MV-4-11 (cell line): ENCODE measurements around the gene PPM1F.
"Not testable (repeated sequence)": the region's sequence is repeated elsewhere in the genome, so short reads cannot be mapped to it uniquely, and the experiment has no call there.

ENCODE experiments used
- DNase-seq: peaks from one replicate; lab custom pipeline; 2025; lab: John Stamatoyannopoulos, UW

The PPM1F gene

DNA sequence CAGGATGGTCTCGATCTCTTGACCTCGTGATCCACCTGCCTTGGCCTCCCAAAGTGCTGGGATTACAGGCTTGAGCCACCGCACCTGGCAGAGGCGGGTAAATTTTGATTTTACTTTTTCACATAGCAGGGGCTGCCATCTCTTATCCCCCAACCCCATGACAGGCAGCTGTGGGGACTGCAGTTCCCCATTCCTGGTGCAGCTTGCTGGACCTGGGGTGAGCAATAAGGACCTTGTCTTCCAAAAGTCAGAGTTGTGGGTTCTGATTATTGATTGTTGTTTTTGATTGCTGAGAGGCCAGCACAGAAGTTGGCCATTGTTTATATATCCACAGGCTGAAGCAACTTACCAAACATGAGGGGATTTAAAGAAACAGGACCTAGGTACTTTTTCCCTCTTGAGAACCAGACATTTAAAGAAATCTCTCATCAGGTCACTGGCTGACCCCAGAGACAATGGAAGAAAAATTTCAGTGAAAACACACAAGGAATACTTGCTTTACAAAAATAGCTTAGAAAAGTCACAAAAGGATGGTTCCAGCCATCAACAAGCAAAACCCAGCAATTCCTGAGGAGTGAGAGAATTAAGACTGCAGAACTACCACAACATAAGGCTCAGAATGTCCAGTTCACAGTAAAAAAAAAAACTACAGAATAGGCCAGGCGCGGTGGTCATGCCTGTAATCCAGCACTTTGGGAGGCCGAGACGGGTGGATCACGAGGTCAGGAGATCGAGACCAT lies 63.2 kb downstream of the PPM1F start:
- DNase-seq: no peak

- no peak for DNase-seq
These were observed 64.8 kb downstream of the PPM1F start for GRCh38 chr22:21887841-21888240.

GRCh38 chr22:21883930-21884329 lies 68.7 kb downstream of the PPM1F start:
- DNase-seq: not testable (repeated sequence)

DNA sequence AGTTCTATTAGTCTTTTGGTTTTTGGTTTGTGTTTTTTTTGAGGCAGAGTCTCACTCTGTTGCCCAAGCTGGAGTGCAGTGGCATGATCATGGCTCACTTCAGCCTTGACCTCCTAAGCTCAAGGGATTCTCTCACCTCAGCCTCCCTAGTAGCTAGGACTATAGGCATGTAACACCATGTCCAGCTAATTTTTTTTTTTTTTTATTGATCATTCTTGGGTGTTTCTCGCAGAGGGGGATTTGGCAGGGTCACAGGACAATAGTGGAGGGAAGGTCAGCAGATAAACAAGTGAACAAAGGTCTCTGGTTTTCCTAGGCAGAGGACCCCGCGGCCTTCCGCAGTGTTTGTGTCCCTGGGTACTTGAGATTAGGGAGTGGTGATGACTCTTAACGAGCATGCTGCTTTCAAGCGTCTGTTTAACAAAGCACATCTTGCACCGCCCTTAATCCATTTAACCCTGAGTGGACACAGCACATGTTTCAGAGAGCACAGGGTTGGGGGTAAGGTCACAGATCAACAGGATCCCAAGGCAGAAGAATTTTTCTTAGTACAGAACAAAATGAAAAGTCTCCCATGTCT lies 69.8 kb downstream of the PPM1F start:
- DNase-seq: not testable (repeated sequence)

- no peak for DNase-seq
These were observed 70.6 kb downstream of the PPM1F start for GRCh38 chr22:21881841-21882753.

DNA sequence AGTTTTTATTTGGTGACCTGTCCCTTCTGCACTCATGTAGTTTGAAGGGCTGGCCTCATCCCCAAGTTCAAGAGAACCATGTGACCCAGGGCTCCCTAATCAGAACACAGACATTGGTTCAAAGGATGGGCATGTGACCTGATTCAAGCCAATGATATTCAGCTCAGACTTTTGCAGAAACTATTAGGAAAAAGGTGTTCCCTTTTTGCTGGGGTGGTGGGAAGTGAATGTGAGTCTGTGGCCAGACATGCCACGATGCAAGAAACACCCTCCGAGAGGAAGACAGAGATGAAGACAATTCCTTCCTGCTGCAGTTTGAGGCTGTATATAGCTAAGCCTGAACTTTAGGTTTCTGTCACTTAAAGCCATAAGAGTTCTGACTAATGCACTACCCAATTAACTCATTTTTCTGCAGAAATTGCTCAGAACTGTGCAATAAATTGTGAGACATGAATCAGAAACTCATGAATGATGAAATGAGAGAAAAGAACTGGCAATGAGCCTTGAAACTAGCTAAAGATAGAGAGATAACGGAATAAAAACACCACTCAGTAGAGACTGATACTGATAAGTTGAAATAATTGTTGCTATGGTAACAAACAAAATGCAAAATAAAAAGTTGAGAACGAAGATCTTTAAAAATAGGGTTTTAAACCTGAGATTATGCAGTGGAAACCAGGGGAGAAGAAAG lies 76.0 kb downstream of the PPM1F start:
- DNase-seq: peak; percentile 83

DNA sequence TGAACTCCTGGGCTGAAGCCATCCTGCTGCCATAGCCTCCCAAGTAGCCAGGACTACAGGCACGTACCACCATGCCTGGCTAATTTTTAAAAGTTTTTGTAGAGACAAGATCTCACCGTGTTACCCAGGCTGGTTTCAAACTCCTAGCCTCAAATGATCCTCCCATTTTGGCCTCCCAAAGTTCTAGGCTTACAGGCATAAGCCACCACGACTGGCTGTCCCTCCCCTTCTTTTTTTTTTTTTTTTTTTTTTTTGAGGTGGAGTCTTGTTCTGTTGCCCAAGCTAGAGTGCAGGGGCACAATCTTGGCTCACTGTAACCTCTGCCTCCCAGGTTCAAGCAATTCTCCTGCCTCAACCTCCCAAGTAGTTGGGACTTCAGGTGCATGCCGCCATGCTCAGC lies 77.7 kb downstream of the PPM1F start:
- not testable (repeated sequence) for DNase-seq

DNA sequence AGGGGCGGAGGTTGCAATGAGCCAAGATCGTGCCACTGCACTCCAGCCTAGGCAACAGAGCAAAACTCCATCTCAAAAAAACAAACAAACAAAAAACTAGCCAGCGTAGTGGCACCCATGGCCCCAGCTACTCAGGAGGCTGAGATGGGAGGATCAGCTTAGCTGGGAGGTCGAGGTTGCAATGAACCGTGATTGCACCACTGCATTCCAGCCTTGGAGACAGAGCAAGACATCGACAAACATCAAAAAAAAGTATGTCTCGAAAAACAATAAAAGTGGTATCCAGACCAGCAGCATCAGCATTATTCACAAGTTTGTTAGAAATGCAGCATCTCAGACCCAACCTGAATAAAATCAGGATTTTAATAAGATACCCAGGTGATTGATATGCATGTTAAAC lies 79.0 kb downstream of the PPM1F start:
- DNase-seq: no peak

DNA sequence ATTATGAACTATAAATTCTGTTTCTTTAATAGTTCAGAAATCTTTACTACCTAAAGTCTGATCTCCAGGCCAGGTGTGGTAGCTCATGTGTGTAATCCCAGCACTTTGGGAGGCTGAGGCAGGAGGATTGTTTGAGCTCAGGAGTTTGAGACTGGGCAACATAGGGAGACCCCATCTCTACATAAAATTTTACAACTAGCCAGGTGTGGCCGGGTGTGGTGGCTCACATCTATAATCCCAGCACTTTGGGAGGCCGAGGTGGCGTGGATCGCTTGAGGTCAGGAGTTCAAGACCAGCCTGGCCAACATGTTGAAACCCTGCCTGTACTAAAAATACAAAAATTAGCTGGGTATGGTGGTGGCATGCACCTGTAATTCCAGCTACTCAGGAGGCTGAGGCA lies 79.9 kb downstream of the PPM1F start:
- DNase-seq: not testable (repeated sequence)
